ENCODE results near the gene TLL2.

The TLL2 gene

GRCh38 chr10:96400465-96400864 lies 113.3 kb downstream of the TLL2 start:
- DNase-seq (ENCODE audit: low read depth): no peak
- TF ChIP-seq CTCF (IDR thresholded peaks at IDR 0.05; ENCODE audit: control insufficient read depth, extremely low read depth, insufficient read depth): no peak
- H3K4me3 ChIP-seq (ENCODE audit: low read depth, low read length): no peak overlapping the region

GRCh38 chr10:96397902-96398301 lies 115.8 kb downstream of the TLL2 start:
- no peak for DNase-seq (ENCODE audit: low read depth)
- no peak overlapping the region for H3K4me3 ChIP-seq (ENCODE audit: low read depth, low read length)
- TF ChIP-seq CTCF (IDR thresholded peaks at IDR 0.05; ENCODE audit: control insufficient read depth, extremely low read depth, insufficient read depth): no peak

DNA sequence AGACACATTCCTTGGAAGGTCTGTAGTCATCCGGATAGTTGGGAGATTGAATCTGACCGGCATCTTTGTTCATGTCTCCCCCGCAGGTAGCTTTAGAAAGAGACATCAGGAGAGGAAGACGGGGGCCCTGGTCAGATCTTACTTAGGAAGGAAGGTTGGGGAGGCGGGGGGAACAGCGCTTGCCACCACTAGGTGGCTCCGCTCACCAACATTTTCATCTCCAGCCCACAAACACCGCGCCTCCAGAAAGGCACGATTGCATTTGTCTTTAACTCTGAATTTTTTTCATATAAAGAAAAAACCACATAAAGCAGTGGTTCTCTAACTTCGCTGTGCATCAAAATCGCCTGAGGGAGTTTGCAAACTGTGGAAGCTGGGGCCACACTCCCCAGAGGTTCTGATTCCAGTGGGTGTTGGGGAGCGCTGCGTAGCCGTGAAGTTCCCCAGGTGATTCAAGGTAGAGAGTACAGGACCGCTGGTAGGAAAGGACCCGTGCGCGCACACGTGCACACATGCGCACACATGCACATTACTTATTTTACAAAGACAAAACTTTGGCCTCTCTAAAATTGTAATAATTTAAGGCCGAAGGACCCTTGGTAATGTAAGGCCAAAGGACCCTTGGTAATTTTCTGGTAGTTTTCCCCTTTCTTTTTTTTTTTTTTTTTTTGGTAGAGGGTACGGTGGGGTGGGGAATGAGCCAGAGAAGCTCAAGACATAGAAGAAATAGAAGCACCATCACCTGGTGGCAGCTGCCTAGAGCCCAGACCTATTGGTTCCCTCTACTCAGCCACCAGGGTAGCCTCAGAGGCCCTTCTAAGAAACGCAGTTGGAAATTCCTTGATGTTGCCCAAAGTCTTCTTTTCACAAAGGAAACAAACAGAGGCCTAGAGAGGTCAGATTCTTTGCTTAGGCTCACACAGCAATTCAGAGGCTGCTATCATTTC lies 117.5 kb downstream of the TLL2 start:
- H3K4me3 ChIP-seq (ENCODE audit: low read depth, low read length): no peak overlapping the region
- peak; percentile 86 for TF ChIP-seq CTCF (IDR thresholded peaks at IDR 0.05; ENCODE audit: control insufficient read depth, extremely low read depth, insufficient read depth)
- peak; percentile 30 for DNase-seq (ENCODE audit: low read depth)

GRCh38 chr10:96390460-96390864 lies 123.3 kb downstream of the TLL2 start:
- H3K4me3 ChIP-seq (ENCODE audit: low read depth, low read length): no peak overlapping the region
- DNase-seq (ENCODE audit: low read depth): peak; percentile 99
- no peak for TF ChIP-seq CTCF (IDR thresholded peaks at IDR 0.05; ENCODE audit: control insufficient read depth, extremely low read depth, insufficient read depth)

DNA sequence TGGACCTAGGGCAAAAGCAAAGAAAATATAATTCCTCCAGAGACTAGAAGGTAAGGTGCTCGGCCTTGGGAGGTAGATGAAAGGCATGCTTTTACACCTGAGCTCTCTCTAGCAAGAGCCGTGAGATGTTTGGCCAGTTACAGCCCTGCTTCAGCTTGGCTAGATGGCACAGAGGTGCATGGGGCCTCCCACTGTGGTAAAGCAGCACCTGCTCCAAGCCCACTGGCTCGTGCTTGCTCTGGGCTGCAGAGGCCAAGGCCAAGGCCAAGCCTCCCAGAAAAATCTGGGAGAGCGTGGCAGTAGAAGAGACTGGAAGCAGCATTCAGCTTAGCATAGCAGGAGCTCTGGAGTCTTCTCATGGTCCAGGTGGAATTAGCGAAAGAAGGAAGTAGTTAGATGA lies 123.9 kb downstream of the TLL2 start:
- no peak for DNase-seq (ENCODE audit: low read depth)
- H3K4me3 ChIP-seq (ENCODE audit: low read depth, low read length): no peak overlapping the region
- TF ChIP-seq CTCF (IDR thresholded peaks at IDR 0.05; ENCODE audit: control insufficient read depth, extremely low read depth, insufficient read depth): no peak

DNA sequence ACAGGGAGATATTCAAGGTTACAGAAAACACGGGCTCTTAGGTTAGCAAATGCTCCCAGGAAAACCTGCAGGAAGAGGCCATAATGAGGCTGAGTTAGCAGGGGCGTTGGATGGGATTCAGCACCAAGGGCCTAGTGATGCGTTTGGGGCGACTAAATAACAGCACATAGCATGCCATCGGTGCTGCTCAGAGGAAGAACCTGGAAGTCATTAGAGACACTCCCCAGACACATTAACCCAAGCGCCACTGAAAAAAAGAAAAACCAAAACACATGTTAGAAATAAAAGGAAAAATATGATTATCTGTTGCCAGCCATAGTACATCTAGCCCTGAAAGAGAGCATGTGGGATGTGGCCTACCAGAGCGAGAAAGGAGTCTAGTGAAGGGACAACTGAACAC lies 126.1 kb downstream of the TLL2 start:
- TF ChIP-seq CTCF (IDR thresholded peaks at IDR 0.05; ENCODE audit: control insufficient read depth, extremely low read depth, insufficient read depth): no peak
- DNase-seq (ENCODE audit: low read depth): no peak
- no peak overlapping the region for H3K4me3 ChIP-seq (ENCODE audit: low read depth, low read length)

- no peak for TF ChIP-seq CTCF (IDR thresholded peaks at IDR 0.05; ENCODE audit: control insufficient read depth, extremely low read depth, insufficient read depth)
- DNase-seq (ENCODE audit: low read depth): no peak
- no peak overlapping the region for H3K4me3 ChIP-seq (ENCODE audit: low read depth, low read length)
Observed at GRCh38 chr10:96387161-96387560, 126.6 kb downstream of the TLL2 start.
